ENCODE results near the gene ACOT7.

Gene ACOT7

GRCh38 chr1:6294080-6294889 lies 99.3 kb downstream of the ACOT7 start:
- TF ChIP-seq CTCF (IDR thresholded peaks at IDR 0.05; ENCODE audit: insufficient read depth, low read length) (no peak), POLR2AphosphoS5 (IDR thresholded peaks at IDR 0.05; ENCODE audit: low read depth) (no peak), SPI1 (IDR thresholded peaks at IDR 0.05; ENCODE audit: borderline replicate concordance, low read depth) (no peak), GABPA (IDR thresholded peaks at IDR 0.05; ENCODE audit: low read depth) (no peak)
- TF ChIP-seq, protein P1, sequence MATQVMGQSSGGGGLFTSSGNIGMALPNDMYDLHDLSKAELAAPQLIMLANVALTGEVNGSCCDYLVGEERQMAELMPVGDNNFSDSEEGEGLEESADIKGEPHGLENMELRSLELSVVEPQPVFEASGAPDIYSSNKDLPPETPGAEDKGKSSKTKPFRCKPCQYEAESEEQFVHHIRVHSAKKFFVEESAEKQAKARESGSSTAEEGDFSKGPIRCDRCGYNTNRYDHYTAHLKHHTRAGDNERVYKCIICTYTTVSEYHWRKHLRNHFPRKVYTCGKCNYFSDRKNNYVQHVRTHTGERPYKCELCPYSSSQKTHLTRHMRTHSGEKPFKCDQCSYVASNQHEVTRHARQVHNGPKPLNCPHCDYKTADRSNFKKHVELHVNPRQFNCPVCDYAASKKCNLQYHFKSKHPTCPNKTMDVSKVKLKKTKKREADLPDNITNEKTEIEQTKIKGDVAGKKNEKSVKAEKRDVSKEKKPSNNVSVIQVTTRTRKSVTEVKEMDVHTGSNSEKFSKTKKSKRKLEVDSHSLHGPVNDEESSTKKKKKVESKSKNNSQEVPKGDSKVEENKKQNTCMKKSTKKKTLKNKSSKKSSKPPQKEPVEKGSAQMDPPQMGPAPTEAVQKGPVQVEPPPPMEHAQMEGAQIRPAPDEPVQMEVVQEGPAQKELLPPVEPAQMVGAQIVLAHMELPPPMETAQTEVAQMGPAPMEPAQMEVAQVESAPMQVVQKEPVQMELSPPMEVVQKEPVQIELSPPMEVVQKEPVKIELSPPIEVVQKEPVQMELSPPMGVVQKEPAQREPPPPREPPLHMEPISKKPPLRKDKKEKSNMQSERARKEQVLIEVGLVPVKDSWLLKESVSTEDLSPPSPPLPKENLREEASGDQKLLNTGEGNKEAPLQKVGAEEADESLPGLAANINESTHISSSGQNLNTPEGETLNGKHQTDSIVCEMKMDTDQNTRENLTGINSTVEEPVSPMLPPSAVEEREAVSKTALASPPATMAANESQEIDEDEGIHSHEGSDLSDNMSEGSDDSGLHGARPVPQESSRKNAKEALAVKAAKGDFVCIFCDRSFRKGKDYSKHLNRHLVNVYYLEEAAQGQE (IDR thresholded peaks at IDR 0.05; ENCODE audit: insufficient replicate concordance, low read depth) = no peak
- Histone ChIP-seq H3K27me3 (ENCODE audit: insufficient read depth, poor library complexity, severe bottlenecking) (no peaks in the 10 kb centered on the region), H3K27ac (replicated peaks) (no peak overlapping the region), H3K4me3 (replicated peaks; ENCODE audit: insufficient read depth, low read length) (no peak overlapping the region)
- no peak for DNase-seq (ENCODE audit: low read depth in 1 of 2, low spot score in 1 of 2)

- no peak for DNase-seq (ENCODE audit: low read depth in 1 of 2, low spot score in 1 of 2)
- H3K27ac ChIP-seq (replicated peaks) = no peak overlapping the region
- no peak overlapping the region for H3K4me3 ChIP-seq (replicated peaks; ENCODE audit: insufficient read depth, low read length)
- TF ChIP-seq SPI1 (IDR thresholded peaks at IDR 0.05; ENCODE audit: borderline replicate concordance, low read depth) (no peak), POLR2AphosphoS5 (IDR thresholded peaks at IDR 0.05; ENCODE audit: low read depth) (no peak), CTCF (IDR thresholded peaks at IDR 0.05; ENCODE audit: insufficient read depth, low read length) (no peak), GABPA (IDR thresholded peaks at IDR 0.05; ENCODE audit: low read depth) (no peak)
- TF ChIP-seq, protein P1 (IDR thresholded peaks at IDR 0.05; ENCODE audit: insufficient replicate concordance, low read depth) = no peak
- H3K27me3 ChIP-seq (ENCODE audit: insufficient read depth, poor library complexity, severe bottlenecking) = no peaks in the 10 kb centered on the region
Observed at GRCh38 chr1:6292102-6292501, 101.5 kb downstream of the ACOT7 start.

- Histone ChIP-seq H3K4me3 (replicated peaks; ENCODE audit: insufficient read depth, low read length) (no peak overlapping the region), H3K27me3 (ENCODE audit: insufficient read depth, poor library complexity, severe bottlenecking) (no peaks in the 10 kb centered on the region), H3K27ac (replicated peaks) (no peak overlapping the region)
- TF ChIP-seq GABPA (IDR thresholded peaks at IDR 0.05; ENCODE audit: low read depth) (no peak), SPI1 (IDR thresholded peaks at IDR 0.05; ENCODE audit: borderline replicate concordance, low read depth) (no peak), CTCF (IDR thresholded peaks at IDR 0.05; ENCODE audit: insufficient read depth, low read length) (no peak), POLR2AphosphoS5 (IDR thresholded peaks at IDR 0.05; ENCODE audit: low read depth) (no peak)
- TF ChIP-seq, protein P1 (IDR thresholded peaks at IDR 0.05; ENCODE audit: insufficient replicate concordance, low read depth) = no peak
- DNase-seq (ENCODE audit: low read depth in 1 of 2, low spot score in 1 of 2) = no peak
Observed at GRCh38 chr1:6288665-6289064, 104.9 kb downstream of the ACOT7 start.

Measured in HL-60 (cell line).